PFSK-1 (cell line): ENCODE results near the gene B9D2.

Experiments used
- FOXP2 ChIP-seq: optimal IDR thresholded peaks from 2 replicates; pipeline ENCODE3; 2011; ENCODE audit warnings: borderline replicate concordance, control low read depth, inconsistent platforms; ENCODE audit not compliant: insufficient read depth; ENCODE audit errors: extremely low read length, extremely low read depth
- POLR2AphosphoS5 ChIP-seq: IDR thresholded peaks from 2 replicates; pipeline ENCODE4 v1.6.1; 2012; ENCODE audit warnings: low read depth, mild to moderate bottlenecking, control low read depth, low read length, moderate library complexity
- SIN3A ChIP-seq: IDR thresholded peaks from 2 replicates; pipeline ENCODE4 v1.6.1; 2012; ENCODE audit warnings: mild to moderate bottlenecking, low read length, moderate library complexity, borderline replicate concordance; ENCODE audit not compliant: insufficient read depth
- TAF1 ChIP-seq: IDR thresholded peaks from 2 replicates; pipeline ENCODE4 v1.6.1; 2012; ENCODE audit warnings: low read length, control low read depth, borderline replicate concordance; ENCODE audit not compliant: insufficient read depth
- TF ChIP-seq, protein P1 (sequence below), 2 experiments: IDR thresholded peaks; 2 replicates each; pipeline versions ENCODE4 v1.6.1 to v1.8.0; 2011 to 2012; ENCODE audit warnings: low read depth in 2 of 2, low read length in 2 of 2, control low read depth in 1 of 2, inconsistent platforms in 1 of 2, mild to moderate bottlenecking in 1 of 2, moderate library complexity in 1 of 2; ENCODE audit not compliant: insufficient read depth in 1 of 2

DNA sequence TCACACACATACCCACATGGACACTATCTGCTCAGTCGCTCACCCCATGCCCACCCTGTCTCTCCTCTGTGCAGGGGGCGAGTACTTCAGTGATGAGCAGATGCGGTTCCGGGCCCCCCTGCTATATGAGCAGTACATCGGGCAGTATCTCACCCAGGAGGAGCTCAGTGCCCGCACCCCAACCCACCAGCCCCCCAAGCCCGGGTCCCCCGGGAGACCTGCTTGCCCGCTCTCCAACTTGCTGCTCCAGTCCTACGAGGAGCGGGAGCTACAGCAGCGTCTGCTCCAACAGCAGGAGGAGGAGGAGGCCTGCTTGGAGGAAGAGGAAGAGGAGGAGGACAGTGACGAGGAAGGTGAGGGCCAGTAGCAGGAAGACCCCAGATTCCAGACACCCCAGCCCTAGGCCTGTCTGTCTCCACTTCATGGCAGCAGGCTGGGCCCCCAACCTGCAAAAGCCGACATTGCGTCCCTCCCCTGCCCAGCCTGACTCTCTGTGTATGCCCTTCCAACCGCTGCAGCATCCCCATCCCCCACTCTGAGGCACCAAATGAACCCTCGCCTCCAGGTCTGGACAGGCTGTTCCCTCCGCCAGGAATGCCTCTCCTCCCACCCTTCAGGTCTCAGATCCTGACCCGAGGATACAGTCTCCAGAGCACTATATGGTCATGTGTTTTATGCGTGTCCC, 44.3 kb downstream of the B9D2 start:
- no peak for TF ChIP-seq POLR2AphosphoS5
- TF ChIP-seq SIN3A, result no peak
- TF ChIP-seq, protein P1, sequence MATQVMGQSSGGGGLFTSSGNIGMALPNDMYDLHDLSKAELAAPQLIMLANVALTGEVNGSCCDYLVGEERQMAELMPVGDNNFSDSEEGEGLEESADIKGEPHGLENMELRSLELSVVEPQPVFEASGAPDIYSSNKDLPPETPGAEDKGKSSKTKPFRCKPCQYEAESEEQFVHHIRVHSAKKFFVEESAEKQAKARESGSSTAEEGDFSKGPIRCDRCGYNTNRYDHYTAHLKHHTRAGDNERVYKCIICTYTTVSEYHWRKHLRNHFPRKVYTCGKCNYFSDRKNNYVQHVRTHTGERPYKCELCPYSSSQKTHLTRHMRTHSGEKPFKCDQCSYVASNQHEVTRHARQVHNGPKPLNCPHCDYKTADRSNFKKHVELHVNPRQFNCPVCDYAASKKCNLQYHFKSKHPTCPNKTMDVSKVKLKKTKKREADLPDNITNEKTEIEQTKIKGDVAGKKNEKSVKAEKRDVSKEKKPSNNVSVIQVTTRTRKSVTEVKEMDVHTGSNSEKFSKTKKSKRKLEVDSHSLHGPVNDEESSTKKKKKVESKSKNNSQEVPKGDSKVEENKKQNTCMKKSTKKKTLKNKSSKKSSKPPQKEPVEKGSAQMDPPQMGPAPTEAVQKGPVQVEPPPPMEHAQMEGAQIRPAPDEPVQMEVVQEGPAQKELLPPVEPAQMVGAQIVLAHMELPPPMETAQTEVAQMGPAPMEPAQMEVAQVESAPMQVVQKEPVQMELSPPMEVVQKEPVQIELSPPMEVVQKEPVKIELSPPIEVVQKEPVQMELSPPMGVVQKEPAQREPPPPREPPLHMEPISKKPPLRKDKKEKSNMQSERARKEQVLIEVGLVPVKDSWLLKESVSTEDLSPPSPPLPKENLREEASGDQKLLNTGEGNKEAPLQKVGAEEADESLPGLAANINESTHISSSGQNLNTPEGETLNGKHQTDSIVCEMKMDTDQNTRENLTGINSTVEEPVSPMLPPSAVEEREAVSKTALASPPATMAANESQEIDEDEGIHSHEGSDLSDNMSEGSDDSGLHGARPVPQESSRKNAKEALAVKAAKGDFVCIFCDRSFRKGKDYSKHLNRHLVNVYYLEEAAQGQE (IDR thresholded peaks at IDR 0.05; ENCODE audit: insufficient read depth in 1 of 2, low read depth in 2 of 2, low read length in 2 of 2), result no peak
- no peak for TF ChIP-seq TAF1
- TF ChIP-seq FOXP2, result no peak
